HPDE6-E6E7 (cell line): Measurements from ENCODE around the gene RTEL1.

ENCODE experiments used
- DNase-seq: peaks from one replicate; pipeline ENCODE4 v3.0.0; 2011; ENCODE audit warnings: missing footprints; ENCODE audit errors: extremely low spot score

RTEL1 gene

GRCh38 chr20:63687419-63688178 lies 29.5 kb downstream of the RTEL1 start:
- DNase-seq, result no peak

DNA sequence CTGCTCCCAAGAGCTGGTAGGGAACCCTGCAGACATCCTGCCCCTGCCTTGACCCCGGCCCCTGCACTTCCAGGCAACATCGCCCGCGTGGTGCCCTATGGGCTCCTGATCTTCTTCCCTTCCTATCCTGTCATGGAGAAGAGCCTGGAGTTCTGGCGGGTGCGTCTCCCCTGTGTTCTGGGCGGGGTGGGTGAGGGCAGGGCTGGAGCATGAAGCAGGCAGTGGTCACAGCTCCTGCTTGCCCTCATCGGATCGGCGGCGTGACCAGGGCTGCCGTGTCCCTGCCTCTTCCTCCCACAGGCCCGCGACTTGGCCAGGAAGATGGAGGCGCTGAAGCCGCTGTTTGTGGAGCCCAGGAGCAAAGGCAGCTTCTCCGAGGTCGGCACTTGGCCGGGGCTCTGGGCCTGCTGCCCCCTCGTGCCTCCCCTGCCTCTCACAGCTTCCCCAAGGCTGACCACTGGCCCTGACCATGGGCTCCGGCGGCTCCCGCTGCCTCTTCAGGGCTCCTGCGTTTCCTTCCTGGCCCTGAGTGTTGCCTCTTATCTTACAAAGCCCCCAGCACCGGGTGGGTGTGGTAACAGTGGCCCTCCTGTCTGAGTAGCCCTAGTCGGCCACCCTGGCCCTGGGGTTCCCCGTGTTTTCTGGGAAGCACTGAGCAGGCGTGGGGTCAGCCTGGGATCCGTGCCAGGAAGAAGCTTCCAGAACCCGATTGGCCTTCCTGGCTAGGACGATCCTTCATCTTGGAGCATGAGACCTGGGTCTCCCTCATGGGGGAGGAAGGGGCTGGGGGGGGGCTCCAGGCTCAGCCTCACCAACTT lies 30.3 kb downstream of the RTEL1 start:
- DNase-seq, result no peak

GRCh38 chr20:63689046-63690002 lies 31.2 kb downstream of the RTEL1 start:
- DNase-seq, result no peak

- DNase-seq, result no peak
Observed at GRCh38 chr20:63690003-63690897, 32.1 kb downstream of the RTEL1 start.

DNA sequence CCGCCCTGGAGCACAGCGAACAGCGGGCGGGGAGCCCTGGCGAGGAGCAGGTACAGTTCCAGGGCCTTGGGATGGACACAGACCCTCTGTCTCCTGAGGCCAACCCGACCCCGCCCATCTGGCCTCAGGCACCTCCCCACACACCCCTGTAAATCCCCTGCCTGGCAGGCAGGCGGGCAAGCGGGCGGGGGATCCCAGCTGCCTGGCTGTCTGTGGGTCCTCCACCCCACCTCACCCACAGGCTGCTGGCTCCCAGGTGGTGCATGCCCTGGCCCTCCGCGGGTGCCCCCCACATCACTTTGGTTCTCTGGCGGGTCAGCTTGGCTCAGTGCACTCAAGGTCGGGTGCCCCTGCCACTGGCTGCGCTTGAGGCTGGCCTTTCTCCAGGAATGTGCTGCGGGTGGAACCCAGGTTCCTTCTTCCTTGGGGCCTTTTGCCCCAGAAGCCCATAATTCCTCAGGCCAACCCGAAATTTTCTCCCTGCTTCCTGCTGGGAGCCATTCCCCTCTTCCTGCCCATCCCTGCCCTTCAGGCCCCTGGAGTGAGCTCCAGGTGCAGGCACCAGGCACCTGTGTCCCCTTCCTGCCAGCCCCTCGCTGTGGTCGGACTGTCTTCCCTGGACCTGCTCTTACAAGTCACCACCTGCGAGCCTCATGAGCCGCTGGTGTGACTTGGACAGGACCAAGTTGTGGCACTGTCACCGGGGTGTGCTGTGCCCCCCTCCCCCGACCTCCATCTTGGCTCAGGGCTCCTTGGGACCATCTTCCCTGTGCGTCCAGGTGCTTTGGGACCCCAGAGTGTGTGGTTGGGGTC lies 33.0 kb downstream of the RTEL1 start:
- DNase-seq, result no peak

DNA sequence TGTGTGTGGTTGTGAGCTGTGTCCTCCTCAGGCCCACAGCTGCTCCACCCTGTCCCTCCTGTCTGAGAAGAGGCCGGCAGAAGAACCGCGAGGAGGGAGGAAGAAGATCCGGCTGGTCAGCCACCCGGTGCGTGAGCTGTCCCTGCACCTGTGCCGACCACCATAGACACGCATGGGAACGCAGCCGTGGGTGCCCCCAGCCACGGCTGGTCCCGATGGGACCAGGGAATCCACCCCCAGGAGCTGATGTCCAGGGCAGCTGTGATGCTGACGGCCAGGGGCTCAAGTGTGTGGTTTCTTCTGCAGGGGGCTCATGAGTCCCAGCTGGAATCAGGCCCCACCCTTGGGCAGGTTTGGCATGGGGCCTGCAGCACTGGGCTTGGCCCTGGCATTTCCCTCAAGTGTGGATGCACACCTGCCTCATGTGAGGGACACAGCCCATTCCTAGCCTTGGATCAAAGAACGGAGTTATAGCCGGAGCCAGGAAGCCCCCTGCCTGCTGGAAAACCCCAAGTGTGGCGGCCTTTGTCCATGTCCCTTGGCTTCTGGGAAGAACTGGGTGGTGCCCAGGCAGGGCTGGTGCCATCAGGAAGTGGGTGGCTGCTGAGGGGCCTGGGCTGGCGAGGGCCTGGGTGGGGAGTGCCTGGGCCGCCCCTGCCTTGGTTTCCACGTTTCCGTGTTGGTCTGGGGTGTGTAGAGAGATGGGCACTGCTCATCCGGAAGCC lies 33.8 kb downstream of the RTEL1 start:
- DNase-seq, result no peak

DNA sequence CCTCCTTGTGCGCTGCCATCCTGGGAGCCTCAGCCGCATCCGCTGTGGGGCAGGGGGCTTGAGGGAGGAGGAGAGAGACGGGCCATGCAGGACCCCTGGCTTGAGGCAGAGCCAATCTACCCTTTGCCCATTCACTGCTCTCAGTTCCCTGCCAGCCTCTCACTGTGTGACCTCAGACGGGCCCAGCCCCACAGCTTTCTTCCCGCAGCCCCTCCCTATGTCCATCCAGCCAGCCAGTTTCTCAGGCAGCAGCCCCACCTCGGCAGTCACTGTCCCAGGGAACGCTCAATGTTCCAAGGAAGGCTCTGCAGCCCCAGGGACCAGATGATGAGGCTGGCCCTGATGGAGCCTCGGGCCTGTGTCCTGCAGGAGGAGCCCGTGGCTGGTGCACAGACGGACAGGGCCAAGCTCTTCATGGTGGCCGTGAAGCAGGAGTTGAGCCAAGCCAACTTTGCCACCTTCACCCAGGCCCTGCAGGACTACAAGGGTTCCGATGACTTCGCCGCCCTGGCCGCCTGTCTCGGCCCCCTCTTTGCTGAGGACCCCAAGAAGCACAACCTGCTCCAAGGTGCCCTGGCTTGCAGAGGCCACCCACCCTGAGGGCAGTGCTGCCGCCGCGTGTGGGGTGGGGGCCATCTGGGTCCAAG lies 34.4 kb downstream of the RTEL1 start:
- DNase-seq, result no peak

GRCh38 chr20:63693083-63693732 lies 35.1 kb downstream of the RTEL1 start:
- no peak for DNase-seq

GRCh38 chr20:63693733-63694583 lies 35.8 kb downstream of the RTEL1 start:
- no peak for DNase-seq

DNA sequence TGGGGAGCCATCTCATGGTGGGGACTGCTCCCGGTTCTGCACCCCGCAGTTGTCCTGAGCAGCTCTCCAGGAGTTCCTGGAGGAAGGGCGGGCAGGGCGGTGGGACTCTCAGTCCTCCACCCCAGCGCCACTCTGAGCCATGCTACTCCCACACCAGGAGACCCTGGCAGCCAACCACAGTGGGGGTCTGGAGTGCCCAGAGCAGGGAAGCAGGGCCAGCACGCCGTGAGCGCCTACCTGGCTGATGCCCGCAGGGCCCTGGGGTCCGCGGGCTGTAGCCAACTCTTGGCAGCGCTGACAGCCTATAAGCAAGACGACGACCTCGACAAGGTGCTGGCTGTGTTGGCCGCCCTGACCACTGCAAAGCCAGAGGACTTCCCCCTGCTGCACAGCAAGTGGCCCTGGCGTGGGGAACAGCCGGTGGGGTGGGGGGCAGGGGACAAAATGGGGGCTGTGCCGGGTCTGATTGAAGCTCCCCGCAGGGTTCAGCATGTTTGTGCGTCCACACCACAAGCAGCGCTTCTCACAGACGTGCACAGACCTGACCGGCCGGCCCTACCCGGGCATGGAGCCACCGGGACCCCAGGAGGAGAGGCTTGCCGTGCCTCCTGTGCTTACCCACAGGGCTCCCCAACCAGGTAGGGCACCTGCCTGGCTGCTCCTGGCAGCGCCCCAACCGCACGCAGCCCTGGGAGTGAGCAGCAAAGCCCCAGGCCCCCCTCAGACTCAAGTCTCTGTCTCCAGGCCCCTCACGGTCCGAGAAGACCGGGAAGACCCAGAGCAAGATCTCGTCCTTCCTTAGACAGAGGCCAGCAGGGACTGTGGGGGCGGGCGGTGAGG lies 36.7 kb downstream of the RTEL1 start:
- no peak for DNase-seq

- no peak for DNase-seq
Observed at GRCh38 chr20:63695424-63696305, 37.6 kb downstream of the RTEL1 start.

DNA sequence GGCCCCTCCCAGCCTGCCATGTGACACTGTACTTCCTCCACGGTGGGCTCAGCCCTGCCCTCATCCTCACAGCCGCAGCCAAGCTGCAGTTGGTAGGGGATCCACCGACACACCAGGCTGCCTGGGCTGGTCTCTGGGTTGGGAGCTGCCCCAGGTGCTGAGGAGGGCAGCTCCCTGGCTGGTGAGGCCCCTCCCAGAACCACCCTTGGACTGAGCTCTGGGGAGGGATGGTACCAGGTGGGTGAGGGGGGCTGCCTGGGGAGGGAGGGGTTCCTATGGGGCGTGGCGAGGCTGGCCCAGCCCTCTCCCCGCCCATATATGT lies 38.2 kb downstream of the RTEL1 start:
- no peak for DNase-seq

DNA sequence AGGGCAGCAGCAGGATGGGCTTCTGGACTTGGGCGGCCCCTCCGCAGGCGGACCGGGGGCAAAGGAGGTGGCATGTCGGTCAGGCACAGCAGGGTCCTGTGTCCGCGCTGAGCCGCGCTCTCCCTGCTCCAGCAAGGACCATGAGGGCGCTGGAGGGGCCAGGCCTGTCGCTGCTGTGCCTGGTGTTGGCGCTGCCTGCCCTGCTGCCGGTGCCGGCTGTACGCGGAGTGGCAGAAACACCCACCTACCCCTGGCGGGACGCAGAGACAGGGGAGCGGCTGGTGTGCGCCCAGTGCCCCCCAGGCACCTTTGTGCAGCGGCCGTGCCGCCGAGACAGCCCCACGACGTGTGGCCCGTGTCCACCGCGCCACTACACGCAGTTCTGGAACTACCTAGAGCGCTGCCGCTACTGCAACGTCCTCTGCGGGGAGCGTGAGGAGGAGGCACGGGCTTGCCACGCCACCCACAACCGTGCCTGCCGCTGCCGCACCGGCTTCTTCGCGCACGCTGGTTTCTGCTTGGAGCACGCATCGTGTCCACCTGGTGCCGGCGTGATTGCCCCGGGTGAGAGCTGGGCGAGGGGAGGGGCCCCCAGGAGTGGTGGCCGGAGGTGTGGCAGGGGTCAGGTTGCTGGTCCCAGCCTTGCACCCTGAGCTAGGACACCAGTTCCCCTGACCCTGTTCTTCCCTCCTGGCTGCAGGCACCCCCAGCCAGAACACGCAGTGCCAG lies 38.7 kb downstream of the RTEL1 start, which contains the start of gene TNFRSF6B:
Gene TNFRSF6B (plus strand): TSS at position 25 of the 729 bp plus-strand sequence. CDS start 116 bp downstream, at position 141.
- no peak for DNase-seq

DNA sequence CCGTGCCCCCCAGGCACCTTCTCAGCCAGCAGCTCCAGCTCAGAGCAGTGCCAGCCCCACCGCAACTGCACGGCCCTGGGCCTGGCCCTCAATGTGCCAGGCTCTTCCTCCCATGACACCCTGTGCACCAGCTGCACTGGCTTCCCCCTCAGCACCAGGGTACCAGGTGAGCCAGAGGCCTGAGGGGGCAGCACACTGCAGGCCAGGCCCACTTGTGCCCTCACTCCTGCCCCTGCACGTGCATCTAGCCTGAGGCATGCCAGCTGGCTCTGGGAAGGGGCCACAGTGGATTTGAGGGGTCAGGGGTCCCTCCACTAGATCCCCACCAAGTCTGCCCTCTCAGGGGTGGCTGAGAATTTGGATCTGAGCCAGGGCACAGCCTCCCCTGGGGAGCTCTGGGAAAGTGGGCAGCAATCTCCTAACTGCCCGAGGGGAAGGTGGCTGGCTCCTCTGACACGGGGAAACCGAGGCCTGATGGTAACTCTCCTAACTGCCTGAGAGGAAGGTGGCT lies 39.3 kb downstream of the RTEL1 start:
- DNase-seq, result no peak
